CMK (cell line): ENCODE results near the gene KLHL29.
"Not testable (repeated sequence)": the region's sequence is repeated elsewhere in the genome, so short reads cannot be mapped to it uniquely, and the experiment has no call there.

ENCODE experiments used
- DNase-seq: peaks from one replicate; pipeline ENCODE4 v3.0.0-alpha.2; 2010; ENCODE audit warnings: low read depth

Gene KLHL29

GRCh38 chr2:23373666-23374065, 11.3 kb upstream of the KLHL29 start:
- DNase-seq, result no peak

GRCh38 chr2:23375448-23375847, 9.5 kb upstream of the KLHL29 start:
- no peak for DNase-seq

- no peak for DNase-seq
Observed at GRCh38 chr2:23376075-23376474, 8.9 kb upstream of the KLHL29 start.

- DNase-seq, result no peak
Observed at GRCh38 chr2:23376972-23377371, 8.0 kb upstream of the KLHL29 start.

- no peak for DNase-seq
Observed at GRCh38 chr2:23377771-23378170, 7.2 kb upstream of the KLHL29 start.

- DNase-seq, result no peak
Observed at GRCh38 chr2:23378496-23378895, 6.5 kb upstream of the KLHL29 start.

GRCh38 chr2:23379220-23379695, 5.7 kb upstream of the KLHL29 start:
- no peak for DNase-seq

GRCh38 chr2:23380562-23381065, 4.4 kb upstream of the KLHL29 start:
- no peak for DNase-seq

GRCh38 chr2:23381084-23381483, 3.9 kb upstream of the KLHL29 start:
- DNase-seq, result no peak

GRCh38 chr2:23381485-23381884, 3.5 kb upstream of the KLHL29 start:
- no peak for DNase-seq

- DNase-seq, result no peak
Observed at GRCh38 chr2:23383100-23383499, 1.9 kb upstream of the KLHL29 start.

- no peak for DNase-seq
Observed at GRCh38 chr2:23385351-23385747, 370 bp downstream of the KLHL29 start.

GRCh38 chr2:23385748-23386338, 864 bp downstream of the KLHL29 start:
- no peak for DNase-seq

GRCh38 chr2:23386339-23387220, 1.6 kb downstream of the KLHL29 start:
- DNase-seq, result no peak

- DNase-seq, result no peak
Observed at GRCh38 chr2:23387221-23387550, 2.2 kb downstream of the KLHL29 start.

- no peak for DNase-seq
Observed at GRCh38 chr2:23387845-23388244, 2.9 kb downstream of the KLHL29 start.

GRCh38 chr2:23388294-23388693, 3.3 kb downstream of the KLHL29 start:
- no peak for DNase-seq

- DNase-seq, result no peak
Observed at GRCh38 chr2:23388756-23389514, 4.0 kb downstream of the KLHL29 start.

- no peak for DNase-seq
Observed at GRCh38 chr2:23390152-23390551, 5.2 kb downstream of the KLHL29 start.

GRCh38 chr2:23391237-23391736, 6.3 kb downstream of the KLHL29 start:
- DNase-seq, result not testable (repeated sequence)

- DNase-seq, result no peak
Observed at GRCh38 chr2:23393722-23394121, 8.7 kb downstream of the KLHL29 start.

GRCh38 chr2:23394700-23395099, 9.7 kb downstream of the KLHL29 start:
- no peak for DNase-seq
